GM21381 (cell line): ENCODE measurements around the gene MAML1.
A peak's percentile ranks its signal among the peaks of the same experiment; 100 is the strongest.

Source experiments
- ATAC-seq: cut with Tn5 transposase; IDR thresholded peaks from one replicate; pipeline ENCODE4 v1.9.1; 2021; ENCODE audit warnings: mild to moderate bottlenecking, moderate library complexity; ENCODE audit not compliant: unreplicated experiment

The MAML1 gene

DNA sequence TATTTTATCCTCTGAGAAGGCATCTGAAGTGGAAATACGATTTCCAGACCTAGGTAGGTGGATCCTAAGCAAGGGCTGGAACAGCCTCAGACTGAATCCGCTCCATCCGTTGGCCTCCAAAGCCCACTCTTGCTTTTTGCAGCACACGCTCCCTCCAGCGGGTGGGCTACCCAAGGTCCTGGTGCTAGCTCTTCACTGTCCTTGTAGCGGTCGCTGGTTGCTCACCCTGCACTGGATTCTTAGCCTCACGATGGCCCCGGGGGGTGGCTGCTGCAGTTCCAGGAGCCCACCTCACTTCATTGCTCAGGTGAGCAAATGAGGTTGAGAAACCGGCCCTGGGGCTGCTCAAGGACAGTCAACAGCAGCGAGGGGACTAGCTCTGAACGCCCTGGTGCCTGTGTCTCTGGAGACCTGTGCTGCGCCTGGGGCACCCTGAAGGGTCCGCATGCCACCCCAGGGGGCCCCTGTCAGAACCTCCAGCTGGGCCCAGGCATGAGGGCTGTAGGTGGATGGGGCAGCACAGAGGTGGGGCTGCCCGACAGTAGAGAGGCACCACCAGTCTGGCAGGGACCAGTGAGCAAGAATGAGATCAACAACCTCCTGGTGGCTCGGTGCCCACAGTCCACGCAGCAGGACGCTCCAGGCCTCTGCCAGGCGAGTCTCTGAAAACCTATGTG lies 69.7 kb downstream of the MAML1 start:
- no peak for ATAC-seq

DNA sequence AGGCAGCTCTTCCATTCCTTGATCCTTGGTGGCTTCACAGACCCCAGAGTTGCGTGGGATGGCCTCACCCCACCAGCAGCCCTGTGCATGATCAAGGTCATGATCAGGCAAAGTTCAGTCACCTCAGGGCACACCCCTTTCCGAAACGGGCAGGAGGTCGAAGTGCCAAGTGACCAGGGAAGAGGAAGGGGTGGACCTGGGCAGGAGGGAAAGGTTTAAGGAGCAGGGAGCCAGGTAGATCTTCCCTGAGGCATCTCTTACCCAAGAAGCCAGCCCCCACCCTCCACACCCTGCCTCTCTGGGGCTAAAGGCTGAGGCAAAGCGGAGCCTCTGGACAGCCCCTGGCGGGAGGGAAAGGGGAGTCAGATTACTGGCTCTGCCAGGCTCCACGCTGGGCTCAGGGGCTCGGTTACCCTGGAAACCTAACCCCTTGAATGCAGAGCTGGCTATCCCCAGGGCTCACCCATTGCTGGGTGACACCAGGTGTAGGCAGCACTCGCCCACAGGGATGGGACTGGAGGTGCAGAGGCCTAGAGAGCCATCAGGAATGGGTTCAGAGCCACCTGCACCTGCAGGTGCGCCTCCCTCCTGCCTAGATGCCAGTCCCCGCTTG lies 70.4 kb downstream of the MAML1 start:
- ATAC-seq, result no peak

DNA sequence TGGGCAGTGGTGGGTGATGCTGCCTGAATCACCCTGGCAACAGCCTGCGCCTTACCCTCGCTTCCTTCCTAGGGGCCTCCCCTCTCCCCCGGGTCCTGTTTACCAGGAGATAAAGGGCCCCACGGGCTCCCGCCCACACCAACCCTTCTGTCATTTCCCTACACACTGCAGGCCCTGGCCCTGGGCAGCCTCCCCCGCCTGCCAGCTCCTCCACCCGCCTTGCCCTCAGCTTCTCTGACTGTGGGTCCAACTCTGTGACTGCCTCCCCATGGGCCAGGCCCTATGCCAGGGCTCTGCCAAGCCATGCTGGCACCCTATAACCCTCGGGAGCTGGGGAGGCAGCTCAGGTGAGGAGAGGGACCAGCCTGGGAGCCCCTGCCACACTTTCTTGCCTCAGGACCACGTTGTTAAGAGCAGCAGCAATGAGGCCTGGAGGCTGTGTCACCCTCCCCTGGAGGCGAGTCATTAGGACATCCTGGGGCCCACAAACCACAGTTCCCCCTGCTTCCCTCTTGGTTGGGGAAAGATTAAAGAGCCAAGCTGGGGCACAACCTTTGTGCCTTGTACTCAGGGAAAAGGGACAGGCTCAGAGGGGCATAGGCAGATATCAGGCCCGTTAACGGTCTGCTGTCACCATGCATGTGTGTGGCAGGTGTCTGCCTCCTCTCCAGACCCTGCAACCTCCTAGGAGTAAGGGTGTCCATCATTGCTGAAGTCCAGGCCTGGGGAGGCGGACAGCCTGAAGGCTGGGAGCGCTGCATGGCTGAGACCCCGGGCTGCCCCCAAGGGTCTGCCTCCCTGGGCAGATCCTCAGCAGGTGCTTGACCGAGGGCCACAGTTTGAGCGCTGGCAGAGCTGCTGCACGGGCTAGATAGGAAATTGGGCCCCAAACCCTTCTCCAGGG lies 71.3 kb downstream of the MAML1 start:
- no peak for ATAC-seq

DNA sequence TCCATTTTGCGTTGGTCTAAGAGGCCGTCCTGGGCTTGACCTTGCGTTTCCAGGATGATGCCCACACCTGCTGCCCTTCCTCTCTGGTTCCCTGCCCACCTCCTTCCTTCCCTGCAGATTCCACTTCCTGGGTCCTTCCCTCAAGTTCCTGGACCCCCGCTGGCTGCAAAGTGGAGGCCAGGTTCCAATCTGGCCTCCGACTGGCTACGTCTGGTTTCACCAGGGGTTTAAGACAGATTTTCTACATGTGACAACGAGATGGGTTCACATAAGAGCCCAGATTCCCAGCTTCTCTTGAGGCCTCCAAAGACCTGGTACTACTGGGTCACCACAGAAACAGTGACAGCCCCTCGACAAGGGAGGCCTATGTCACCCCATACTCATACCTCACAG lies 71.9 kb downstream of the MAML1 start:
- no peak for ATAC-seq

DNA sequence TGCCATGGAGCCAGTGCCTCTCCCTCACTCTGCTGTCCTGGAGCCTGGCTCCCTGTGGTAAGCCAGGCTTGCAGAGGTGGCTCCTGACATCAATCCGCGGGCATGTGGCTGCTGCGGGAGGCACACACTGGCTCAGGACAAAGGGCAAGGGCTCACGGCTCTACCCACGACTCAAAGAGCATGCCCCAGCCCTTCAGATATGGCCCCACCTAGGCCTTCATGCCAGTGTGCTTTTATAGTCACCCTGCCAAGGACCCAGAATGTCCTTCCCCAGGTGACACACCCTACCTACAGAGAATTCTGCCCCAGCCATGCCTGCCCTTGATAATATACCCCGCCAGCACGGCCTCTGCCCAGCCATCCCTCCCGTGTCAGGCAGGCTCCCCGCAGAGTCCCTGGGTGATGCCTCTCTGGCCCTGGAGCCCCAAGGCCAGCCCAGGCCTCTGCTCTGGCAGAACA lies 72.5 kb downstream of the MAML1 start:
- ATAC-seq, result no peak

DNA sequence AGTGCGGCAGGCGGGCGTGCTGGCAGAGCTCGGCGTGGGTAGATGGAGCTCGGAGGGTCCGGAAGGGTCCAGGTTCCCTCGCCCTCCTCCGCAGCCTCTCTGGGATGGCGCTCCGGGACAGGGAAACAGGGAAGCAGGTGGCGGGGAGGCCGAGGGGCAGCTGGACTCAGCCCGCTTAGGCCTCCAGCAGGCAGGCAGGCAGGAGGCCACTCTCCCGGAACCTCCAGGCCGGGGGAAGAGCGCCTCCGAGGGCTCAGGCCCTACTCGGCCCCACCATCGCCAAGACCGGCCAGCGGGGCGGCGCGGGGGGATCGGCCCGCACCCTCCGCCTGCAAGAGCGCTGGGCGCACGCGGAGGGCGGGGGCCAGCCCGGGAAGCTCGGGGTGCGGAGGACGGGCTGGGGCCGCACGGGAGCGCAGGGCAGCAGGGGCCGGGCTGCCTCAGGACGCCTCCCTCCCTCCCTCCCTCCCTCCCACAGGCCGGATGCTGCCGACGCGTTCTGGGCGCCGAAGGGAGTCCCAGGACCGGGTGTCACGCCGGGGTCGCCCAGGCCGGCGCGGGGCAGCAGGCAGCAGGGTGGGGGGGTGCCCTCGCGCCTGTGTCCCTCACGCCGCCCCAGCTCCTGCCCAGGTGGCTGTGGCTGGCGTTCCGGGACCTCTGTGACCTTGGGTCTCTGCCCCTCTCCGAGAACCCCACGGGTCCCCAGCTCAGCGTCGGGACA lies 73.1 kb downstream of the MAML1 start:
- ATAC-seq, result peak; percentile 18

DNA sequence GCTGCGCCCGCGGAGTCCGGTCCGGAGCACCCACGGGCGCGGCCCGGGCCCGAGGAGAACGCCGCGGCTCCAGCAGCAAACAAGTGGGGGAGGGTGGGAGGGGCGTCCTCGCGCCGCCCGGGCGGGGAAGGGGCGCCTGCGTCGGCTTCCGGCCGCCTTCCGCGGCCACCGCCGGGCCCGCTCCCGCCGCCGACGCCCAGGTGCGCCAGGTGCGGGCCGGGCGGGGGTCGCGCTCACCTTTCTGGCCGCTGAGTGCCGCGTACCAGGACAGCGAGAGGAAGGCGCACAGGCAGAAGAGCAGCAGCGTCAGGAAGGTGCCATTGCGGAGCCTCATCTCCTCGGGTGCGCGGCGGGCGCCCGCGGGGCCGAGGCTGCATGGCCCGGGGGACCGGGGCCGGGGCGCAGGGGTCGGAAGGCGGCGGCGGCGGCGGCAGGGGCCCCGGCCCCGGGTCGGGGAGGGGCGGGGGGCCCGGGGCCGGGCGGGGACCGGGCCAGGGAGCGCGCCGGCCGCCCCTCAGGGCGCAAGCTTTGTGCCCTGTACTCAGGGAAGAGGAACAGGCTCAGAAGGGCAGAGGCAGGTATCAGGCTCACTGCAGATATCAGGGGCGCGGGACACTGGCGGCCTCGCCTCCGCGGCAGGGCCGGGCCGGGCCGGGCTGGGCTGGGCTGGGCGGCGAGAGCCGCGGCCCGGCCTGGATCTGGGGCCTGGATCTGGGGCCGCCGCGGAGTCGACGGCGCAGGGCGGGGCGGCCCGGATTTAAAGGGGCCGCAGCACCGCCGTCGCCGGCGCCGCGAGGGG lies 73.8 kb downstream of the MAML1 start, which contains the start of gene MGAT4B:
Gene MGAT4B, minus strand, starts transcription at position 617 of the 799 bp plus-strand sequence. Its CDS starts 283 bp downstream, at position 334.
- ATAC-seq, result peak; percentile 71

DNA sequence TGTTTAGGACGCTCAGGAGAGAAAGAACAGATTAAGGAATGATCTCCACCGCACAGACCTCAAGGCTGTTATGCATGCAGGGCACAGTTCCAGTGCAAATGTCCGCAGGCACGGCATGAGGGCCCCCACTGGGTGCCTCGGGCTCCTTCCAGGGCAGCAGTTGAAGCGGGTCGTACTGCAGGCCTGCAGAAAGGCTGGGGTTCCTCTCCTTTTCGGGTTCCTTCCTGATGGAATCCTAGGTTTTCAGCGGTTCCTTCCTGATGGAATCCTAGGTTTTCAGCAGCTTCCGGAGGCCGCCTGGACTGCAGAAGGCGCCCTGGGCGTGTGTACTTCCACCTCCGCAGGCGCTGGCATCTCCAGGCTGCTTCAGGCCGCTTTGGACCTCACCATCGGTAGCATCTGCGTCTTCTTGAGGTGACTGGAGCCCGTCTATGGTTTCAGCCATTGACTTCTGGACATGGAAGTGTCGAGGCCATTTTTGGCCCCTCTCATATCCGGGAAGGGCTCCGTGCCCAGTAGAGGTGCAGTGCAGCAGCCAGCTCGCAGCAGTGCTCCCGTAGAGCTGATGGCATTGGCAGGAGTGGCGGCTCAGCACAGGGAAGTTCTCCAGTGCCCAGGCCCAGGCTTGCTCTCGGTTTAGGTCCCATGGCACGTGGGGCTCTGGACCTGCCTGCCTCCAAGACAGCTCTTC lies 79.7 kb downstream of the MAML1 start:
- ATAC-seq, result no peak

DNA sequence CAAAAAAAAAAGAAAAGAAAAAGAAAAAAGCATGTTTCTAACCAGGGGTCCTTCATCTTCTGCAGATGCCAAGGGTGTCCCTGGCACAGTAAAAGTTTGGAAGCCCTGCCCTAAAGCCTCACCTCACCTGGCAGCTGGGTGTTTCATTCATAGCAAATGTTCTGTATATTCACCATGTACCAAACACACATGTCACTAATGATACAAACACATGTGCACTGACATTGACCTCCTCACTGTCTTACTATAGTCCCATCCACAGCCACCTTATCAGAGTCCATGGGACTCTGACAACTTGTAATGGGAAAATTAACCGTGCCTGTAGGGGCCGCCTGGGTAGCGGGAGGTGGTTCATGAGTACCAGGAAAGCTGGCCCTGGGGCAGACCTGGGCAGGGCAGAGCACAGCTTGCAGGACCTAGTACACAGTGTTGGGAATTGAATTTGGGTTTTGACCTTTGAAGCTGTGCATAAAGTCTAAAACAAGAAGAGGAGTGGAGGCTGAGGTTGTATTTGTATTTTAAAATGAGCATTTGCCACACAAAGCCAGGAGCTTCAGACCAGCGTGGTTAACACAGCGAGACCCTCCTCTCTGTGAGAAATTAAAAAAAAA lies 80.5 kb downstream of the MAML1 start:
- ATAC-seq, result no peak

DNA sequence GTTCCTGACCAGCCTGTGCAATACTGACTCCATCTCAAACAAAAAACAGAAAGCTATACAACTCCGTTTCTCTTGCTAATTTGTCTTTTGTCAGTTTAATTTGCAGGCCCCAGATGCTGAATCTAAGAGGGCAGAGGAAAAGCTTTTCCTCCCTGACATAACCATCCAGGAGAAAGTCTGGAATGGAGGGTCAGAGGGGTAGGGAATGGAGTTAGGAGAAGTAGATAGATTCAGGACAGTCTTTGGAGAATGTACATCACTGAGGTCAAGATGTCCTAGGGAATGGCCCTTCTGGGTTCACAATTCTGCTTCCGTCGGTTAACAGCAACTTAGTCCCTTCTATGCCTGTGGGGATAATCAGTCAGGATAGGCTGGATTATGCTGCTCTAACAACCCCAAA lies 81.5 kb downstream of the MAML1 start:
- ATAC-seq, result no peak

DNA sequence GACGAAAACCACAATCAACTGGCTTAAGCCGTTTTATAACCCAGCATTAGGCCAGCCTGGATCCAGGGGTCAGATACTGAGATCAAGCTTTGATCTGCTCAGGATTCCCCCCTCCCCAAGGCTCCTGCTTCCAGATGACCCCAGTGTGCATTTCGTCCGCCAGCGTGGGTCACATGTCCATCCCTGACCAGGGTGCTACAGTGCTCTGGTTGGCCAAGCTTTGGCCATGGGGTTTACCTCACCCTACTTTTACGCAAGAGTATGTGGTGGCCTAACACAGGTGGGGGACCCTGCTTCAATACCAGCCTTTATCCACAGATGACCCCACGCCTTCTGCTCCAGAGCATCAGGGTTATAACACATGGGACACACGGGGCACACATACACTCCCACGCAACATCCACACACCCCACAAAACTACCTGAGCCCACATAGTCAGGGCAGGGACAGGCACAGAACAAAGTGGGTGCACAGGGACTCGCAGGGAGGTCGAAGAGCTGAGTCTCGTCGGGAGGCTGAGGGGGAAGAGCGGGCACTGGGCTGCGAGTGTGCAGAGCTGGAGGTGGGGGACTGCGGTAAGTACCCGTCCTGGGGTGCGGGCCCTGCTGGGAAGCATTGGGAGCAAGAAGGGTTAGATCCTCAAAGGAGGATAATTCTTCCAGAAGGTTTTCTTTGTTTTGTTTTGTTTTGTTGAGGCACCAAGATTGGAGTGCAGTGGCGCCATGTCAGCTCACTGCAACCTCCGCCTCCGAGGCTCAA lies 83.0 kb downstream of the MAML1 start:
- no peak for ATAC-seq

DNA sequence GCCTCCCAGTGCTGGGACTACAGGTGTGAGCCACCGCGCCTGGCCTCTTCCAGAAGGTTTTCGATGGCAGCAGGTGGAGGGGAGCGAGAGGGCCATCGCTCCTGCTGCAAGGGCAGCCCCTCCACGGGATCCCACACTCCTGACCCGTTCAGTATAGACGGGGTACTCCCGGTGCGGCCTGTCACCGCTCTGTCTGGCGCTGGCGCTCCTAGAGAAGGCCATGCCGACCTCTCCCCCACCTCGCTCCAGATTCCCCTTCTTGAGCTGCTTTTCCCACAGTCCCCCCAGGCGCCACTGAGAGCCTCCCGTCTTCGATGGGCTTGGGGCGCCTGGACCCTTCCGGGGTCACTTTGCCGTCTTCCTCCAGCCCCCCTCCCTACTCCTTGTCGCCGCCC lies 83.8 kb downstream of the MAML1 start:
- ATAC-seq, result no peak

DNA sequence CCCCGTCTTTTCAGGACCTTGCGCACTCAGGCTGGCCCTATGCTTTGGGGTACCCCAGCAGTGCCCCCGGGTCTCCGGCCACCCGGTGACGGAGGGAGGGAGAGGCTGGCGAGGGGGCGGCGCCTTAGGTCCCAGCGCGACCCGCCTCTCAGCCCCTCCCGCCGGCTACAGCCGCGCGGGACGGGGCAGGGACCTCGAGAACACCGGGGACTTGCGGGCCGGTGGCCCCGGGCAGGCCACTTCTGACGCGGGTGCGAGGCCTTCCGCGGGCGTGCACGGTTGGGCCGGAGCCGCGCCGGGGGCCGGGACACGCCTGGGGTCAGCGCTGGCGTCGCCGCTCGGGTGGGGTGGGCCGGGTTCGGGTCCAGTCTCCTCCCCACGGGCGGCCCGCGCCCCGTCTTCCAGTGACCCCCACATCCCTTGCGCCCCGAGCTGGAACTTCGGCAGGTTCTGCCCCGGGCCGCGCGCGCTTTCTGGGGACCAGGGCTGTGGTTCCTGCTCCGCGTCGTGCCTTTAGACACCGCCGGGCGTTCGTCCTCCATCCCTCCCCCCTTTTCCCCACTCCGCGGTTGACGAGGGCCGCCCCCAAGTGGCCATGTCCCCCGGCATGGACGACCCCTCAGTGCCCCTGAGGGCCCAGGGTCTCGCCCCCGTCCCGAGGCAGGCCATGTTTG lies 84.3 kb downstream of the MAML1 start:
- ATAC-seq, result no peak

DNA sequence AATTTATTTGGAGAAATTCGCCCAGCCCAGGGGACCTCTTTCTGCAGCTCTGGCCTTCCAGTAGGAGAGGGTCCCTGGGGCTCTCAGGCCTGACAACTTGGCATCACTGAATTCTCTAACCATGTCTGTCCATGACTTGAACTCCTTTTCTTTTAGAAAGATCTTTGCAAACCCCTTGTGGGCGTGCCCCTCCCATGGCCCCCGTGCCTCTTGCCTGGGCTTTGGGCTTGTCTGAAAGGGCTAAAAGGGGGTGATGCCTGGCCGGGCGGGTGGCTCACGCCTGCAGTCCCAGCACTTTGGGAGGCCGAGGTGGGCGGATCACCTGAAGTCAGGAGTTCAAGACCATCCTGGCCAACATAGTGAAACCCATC lies 84.8 kb downstream of the MAML1 start:
- no peak for ATAC-seq

DNA sequence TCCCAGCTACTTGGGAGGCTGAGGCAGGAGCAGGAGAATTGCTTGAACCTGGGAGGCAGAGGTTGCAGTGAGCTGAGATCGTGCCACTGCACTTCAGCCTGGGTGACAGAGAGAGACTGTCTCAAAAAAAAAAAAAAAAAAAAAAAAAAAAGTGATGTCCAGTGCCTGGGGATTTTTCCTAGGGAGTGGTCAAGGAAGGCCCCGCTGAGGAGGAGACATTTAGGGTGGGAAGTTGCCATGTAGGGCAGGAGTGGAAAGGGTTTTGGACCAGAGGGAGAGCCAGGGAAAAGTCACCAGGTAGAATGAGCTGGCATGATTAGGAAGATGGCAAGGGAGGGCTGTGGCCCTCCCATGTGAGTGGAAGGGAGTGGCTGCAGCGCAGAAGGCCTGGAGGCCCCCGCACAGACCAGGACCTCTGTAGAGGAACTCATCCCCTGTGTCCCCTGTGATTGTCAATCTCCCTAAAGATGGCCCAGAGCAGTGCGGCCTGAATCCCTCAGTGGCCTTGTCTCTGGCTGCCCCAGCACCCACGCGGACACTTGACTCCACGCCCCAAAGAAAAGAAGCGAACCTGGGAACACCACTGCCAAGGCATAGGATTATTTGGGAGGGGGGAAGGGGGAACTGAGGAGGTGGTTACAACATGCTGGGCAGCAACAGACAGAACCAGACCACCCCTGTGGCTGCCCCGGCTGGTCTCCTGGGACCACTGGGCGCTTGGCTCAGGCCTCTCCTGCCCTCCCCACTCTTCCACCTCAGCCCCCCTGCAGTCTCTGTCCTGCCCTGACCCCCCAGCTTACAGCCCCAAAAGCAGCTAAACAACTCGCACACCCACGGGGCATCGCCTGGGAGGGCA lies 85.5 kb downstream of the MAML1 start:
- ATAC-seq, result no peak

DNA sequence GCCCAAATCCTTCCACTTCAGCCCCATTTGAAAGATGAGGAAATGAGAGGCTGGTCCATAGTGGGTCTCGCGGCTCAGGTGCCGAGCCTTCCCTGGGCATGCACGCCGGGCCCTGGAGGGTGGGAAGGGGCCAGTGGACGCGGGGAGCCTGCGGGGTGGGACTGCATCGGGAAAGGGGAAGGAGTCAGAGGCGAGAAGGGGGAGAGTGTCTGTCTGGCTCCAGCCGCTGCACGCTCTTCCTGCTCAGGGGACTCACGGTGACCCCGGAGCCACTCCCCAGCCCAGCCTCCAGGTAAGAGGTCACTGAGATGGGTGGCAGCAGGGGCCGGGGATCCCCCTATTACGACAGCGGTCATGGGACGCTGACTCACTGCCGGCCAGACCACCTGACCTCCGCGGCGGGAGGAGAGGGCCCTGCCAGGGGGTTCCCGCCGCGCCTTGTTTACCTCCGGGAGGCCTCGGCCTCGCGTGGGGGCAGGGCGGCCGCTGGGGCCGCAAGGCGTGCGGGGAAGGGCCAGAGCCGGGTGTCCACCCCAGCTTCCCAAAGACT lies 86.2 kb downstream of the MAML1 start:
- ATAC-seq, result peak; percentile 53
